Mesodermal cell (in vitro differentiated cells): ENCODE data around the gene C20orf202. TPM values are rescaled to one million over a fixed set of nuclear protein-coding genes. Genes with fewer than 3 reads are reported as not detected.

ENCODE experiments used
- H3K27ac ChIP-seq: 2 replicates; pipeline ENCODE4 v1.7.0; 2013; ENCODE audit warnings: mild to moderate bottlenecking, low read depth, low read length, moderate library complexity; ENCODE audit not compliant: severe bottlenecking
- H3K36me3 ChIP-seq: 2 replicates; pipeline ENCODE4 v1.7.1; 2013; ENCODE audit warnings: mild to moderate bottlenecking, low read length, moderate library complexity; ENCODE audit not compliant: control insufficient read depth, insufficient read depth
- H3K4me1 ChIP-seq: one replicate; pipeline ENCODE4 v1.7.1; 2013; ENCODE audit warnings: mild to moderate bottlenecking, low read length; ENCODE audit not compliant: insufficient read depth, control insufficient read depth, poor library complexity, severe bottlenecking
- H3K4me3 ChIP-seq: 2 replicates; pipeline ENCODE4 v1.7.0; 2013; ENCODE audit warnings: low read length, control low read depth, mild to moderate bottlenecking; ENCODE audit not compliant: insufficient read depth, poor library complexity, severe bottlenecking; ENCODE audit errors: extremely low read depth
- H3K9me3 ChIP-seq: 2 replicates; pipeline ENCODE4 v1.7.1; 2013; ENCODE audit warnings: mild to moderate bottlenecking, low read length, moderate library complexity; ENCODE audit not compliant: control insufficient read depth
- WGBS, 2 experiments: methylation state at CpG; one replicate each; pipeline ENCODE4 v1.1.5; 2013; ENCODE audit warnings: missing lambda C conversion rate in 2 of 2; ENCODE audit not compliant: insufficient coverage in 2 of 2; 5-methylcytosine and 5-hydroxymethylcytosine counted together
- polyA plus RNA-seq, 2 experiments: library from polyadenylated mRNA; stranded (reverse); fragments of 50-300 nt; gene quantifications; one replicate each; pipeline ENCODE4 v1.2.3, GENCODE V29; 2013

Gene C20orf202
- 0.66 TPM for polyA plus RNA-seq (2013, experiment 1 of 2)
- not detected for polyA plus RNA-seq (2013, experiment 2 of 2)

- WGBS, 2 experiments = 86% methylated on average over 1 to 2 of the region's 5 CpGs
- no peak within 1 kb of the TSS for H3K4me3 ChIP-seq
- H3K9me3 ChIP-seq = no peaks in the 10 kb centered on the region
- no peaks in the 10 kb centered on the region for H3K36me3 ChIP-seq
- H3K4me1 ChIP-seq = no peaks in the 10 kb centered on the region
- H3K27ac ChIP-seq = no peak within 1 kb of the TSS
Observed at GRCh38 chr20:1202762-1203504, at the start of gene C20orf202. Gene C20orf202 (plus strand): TSS chr20:1203454. CDS start chr20:1203586, 132 bp downstream.

GRCh38 chr20:1154226-1154625 is 49.0 kb upstream of the C20orf202 start:
- Histone ChIP-seq H3K9me3 (no peaks in the 10 kb centered on the region), H3K4me3 (no peak overlapping the region), H3K27ac (no peak overlapping the region), H3K36me3 (peaks cover 62% of the 10 kb centered on the region), H3K4me1 (no peaks in the 10 kb centered on the region)

GRCh38 chr20:1154691-1155090 is 48.6 kb upstream of the C20orf202 start:
- H3K4me3 ChIP-seq = no peak overlapping the region
- H3K36me3 ChIP-seq = peaks cover 62% of the 10 kb centered on the region
- no peak overlapping the region for H3K27ac ChIP-seq
- no peaks in the 10 kb centered on the region for H3K9me3 ChIP-seq
- H3K4me1 ChIP-seq = no peaks in the 10 kb centered on the region
- WGBS, 2 experiments = 89 to 100% methylated on average over 1 of the region's 1 CpG

GRCh38 chr20:1155342-1155741 is 47.9 kb upstream of the C20orf202 start:
- Histone ChIP-seq H3K36me3 (peaks cover 62% of the 10 kb centered on the region), H3K27ac (no peak overlapping the region), H3K4me3 (no peak overlapping the region), H3K4me1 (no peaks in the 10 kb centered on the region), H3K9me3 (no peaks in the 10 kb centered on the region)
- 76 to 89% methylated on average over 3 of the region's 3 CpGs for WGBS, 2 experiments

- Histone ChIP-seq H3K4me1 (no peaks in the 10 kb centered on the region), H3K9me3 (no peaks in the 10 kb centered on the region), H3K4me3 (no peak overlapping the region), H3K36me3 (peaks cover 68% of the 10 kb centered on the region), H3K27ac (no peak overlapping the region)
- 95% methylated on average over 6 to 10 of the region's 10 CpGs for WGBS, 2 experiments
Observed at GRCh38 chr20:1160496-1160895, 42.8 kb upstream of the C20orf202 start.

GRCh38 chr20:1160991-1161390 is 42.3 kb upstream of the C20orf202 start:
- Histone ChIP-seq H3K36me3 (peaks cover 68% of the 10 kb centered on the region), H3K4me1 (no peaks in the 10 kb centered on the region), H3K27ac (no peak overlapping the region), H3K9me3 (no peaks in the 10 kb centered on the region), H3K4me3 (no peak overlapping the region)
- WGBS, 2 experiments = 97 to 98% methylated on average over 12 of the region's 12 CpGs

GRCh38 chr20:1163105-1163504 is 40.1 kb upstream of the C20orf202 start:
- Histone ChIP-seq H3K36me3 (peaks cover 81% of the 10 kb centered on the region), H3K27ac (no peak overlapping the region), H3K9me3 (no peaks in the 10 kb centered on the region), H3K4me1 (no peaks in the 10 kb centered on the region), H3K4me3 (no peak overlapping the region)
- 82 to 100% methylated on average over 2 to 3 of the region's 6 CpGs for WGBS, 2 experiments

GRCh38 chr20:1163653-1164052 is 39.6 kb upstream of the C20orf202 start:
- Histone ChIP-seq H3K4me1 (no peaks in the 10 kb centered on the region), H3K9me3 (no peaks in the 10 kb centered on the region), H3K4me3 (no peak overlapping the region), H3K36me3 (peaks cover 87% of the 10 kb centered on the region), H3K27ac (no peak overlapping the region)
- WGBS, 2 experiments = 100% methylated on average over 1 of the region's 2 CpGs

- no peaks in the 10 kb centered on the region for H3K9me3 ChIP-seq
- H3K4me3 ChIP-seq = no peak overlapping the region
- H3K27ac ChIP-seq = no peak overlapping the region
- WGBS, 2 experiments = 96 to 99% methylated on average over 5 to 7 of the region's 7 CpGs
- no peaks in the 10 kb centered on the region for H3K4me1 ChIP-seq
- peaks cover 90% of the 10 kb centered on the region for H3K36me3 ChIP-seq
Observed at GRCh38 chr20:1164871-1165270, 38.4 kb upstream of the C20orf202 start.

- H3K36me3 ChIP-seq = peaks cover 84% of the 10 kb centered on the region
- H3K4me3 ChIP-seq = no peak overlapping the region
- no peak overlapping the region for H3K27ac ChIP-seq
- no peaks in the 10 kb centered on the region for H3K4me1 ChIP-seq
- no peaks in the 10 kb centered on the region for H3K9me3 ChIP-seq
- WGBS, 2 experiments = no CpG with 5 or more reads among the region's 1 CpG
Observed at GRCh38 chr20:1165521-1165920, 37.7 kb upstream of the C20orf202 start.

GRCh38 chr20:1165941-1166340 is 37.3 kb upstream of the C20orf202 start:
- H3K36me3 ChIP-seq = peaks cover 83% of the 10 kb centered on the region
- no peak overlapping the region for H3K4me3 ChIP-seq
- WGBS, 2 experiments = 97 to 99% methylated on average over 9 of the region's 9 CpGs
- no peaks in the 10 kb centered on the region for H3K9me3 ChIP-seq
- H3K27ac ChIP-seq = no peak overlapping the region
- no peaks in the 10 kb centered on the region for H3K4me1 ChIP-seq
